MCF 10A (cell line): ENCODE results near the gene HSD3B2. TPM values are rescaled to one million over a fixed set of nuclear protein-coding genes. Genes with fewer than 3 reads are reported as not detected.

Source experiments
- BruUV-seq: library from RNA; stranded (reverse); fragments of 400-500 nt; replicated peaks from 2 replicates; lab custom pipeline; 2021; lab: Mats Ljungman, UMichigan
- CTCF ChIA-PET: fragments of 300-600 bp; sonication (Branson Sonifier 250); formaldehyde crosslinking; extraction: SDS; loops from one replicate; lab custom pipeline; 2021; ENCODE audit warnings: antibody characterized with exemption, inconsistent platforms; lab: Yijun Ruan, JAX
- POLR2A ChIA-PET: fragments of 300-600, 350-650 bp; sonication (Branson Sonifier 250); formaldehyde crosslinking; extraction: SDS; loops from one replicate; lab custom pipeline; 2020; ENCODE audit warnings: antibody characterized with exemption, inconsistent platforms; lab: Yijun Ruan, JAX
- DNase-seq: peaks from one replicate; pipeline ENCODE4 v3.0.0-alpha.2; 2018; ENCODE audit not compliant: unreplicated experiment
- H3K27ac Mint-ChIP-seq: one replicate; pipeline ENCODE4 v1.8.0; 2022; ENCODE audit warnings: mild to moderate bottlenecking, low read depth, mixed read lengths; ENCODE audit not compliant: unreplicated experiment
- H3K27me3 Mint-ChIP-seq: one replicate; pipeline ENCODE4 v1.8.0; 2022; ENCODE audit warnings: mixed read lengths; ENCODE audit not compliant: insufficient read depth, unreplicated experiment
- H3K36me3 Mint-ChIP-seq: one replicate; pipeline ENCODE4 v1.8.0; 2022; ENCODE audit warnings: mild to moderate bottlenecking, moderate library complexity, mixed read lengths; ENCODE audit not compliant: insufficient read depth, unreplicated experiment
- H3K4me1 Mint-ChIP-seq: one replicate; pipeline ENCODE4 v1.8.0; 2022; ENCODE audit warnings: mixed read lengths; ENCODE audit not compliant: insufficient read depth, unreplicated experiment
- H3K4me3 Mint-ChIP-seq: one replicate; pipeline ENCODE4 v1.8.0; 2022; ENCODE audit warnings: mild to moderate bottlenecking, moderate library complexity, mixed read lengths; ENCODE audit not compliant: unreplicated experiment
- H3K9me3 Mint-ChIP-seq: one replicate; pipeline ENCODE4 v1.8.0; 2022; ENCODE audit warnings: mixed read lengths; ENCODE audit not compliant: unreplicated experiment
- CTCF ChIP-seq: fragments of 200-600 bp; IDR thresholded peaks from one replicate; pipeline ENCODE4 v1.8.0; 2022; ENCODE audit warnings: antibody characterized with exemption, mild to moderate bottlenecking; ENCODE audit not compliant: unreplicated experiment
- intact Hi-C: fragments of 100-400 bp; cut with micrococcal nuclease; formaldehyde crosslinking; loops from 2 replicates; pipeline ENCODE4 v1.14.1; 2022
- total RNA-seq: library from RNA; stranded (reverse); gene quantifications from 2 replicates; pipeline ENCODE4 v1.2.3, GENCODE V29; 2022

Gene HSD3B2
- total RNA-seq, 1 experiment from 2014 or later: not detected

DNA sequence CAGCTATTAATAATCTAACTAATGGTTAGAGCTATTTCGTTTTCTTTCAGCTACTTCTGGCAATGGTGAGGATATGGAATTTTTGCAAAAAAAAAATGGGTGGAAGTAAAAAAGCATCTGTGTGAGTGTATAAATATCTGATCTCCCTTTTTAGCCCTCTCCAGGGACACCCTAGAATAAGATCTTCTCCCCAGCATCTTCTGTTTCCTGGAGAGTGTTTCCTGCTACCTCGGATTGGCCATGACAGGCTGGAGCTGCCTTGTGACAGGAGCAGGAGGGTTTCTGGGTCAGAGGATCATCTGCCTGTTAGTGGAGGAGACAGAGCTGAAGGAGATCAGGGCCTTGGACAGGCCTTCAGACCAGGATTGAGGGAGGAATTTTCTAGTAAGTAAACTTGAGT is 23.8 kb downstream of the HSD3B2 start:
- ChIA-PET CTCF (interaction anchor here (0.6 to 1.7 kb wide), 4 partner anchors 37 to 1686 kb away, joined by 3 to 6 read pairs (median 3); no protein-coding TSS in a partner anchor), POLR2A (interaction anchor here (0.8 to 1.1 kb wide), 2 partner anchors 17 to 28 kb away, joined by 3 read pairs; no protein-coding TSS in a partner anchor)
- no peak for TF ChIP-seq CTCF
- no TSS peak for BruUV-seq
- Mint-ChIP-seq H3K9me3 (no peaks in the 10 kb centered on the region), H3K36me3 (no peaks in the 10 kb centered on the region), H3K4me3 (no peak overlapping the region), H3K4me1 (no peaks in the 10 kb centered on the region), H3K27me3 (peaks cover 31% of the 10 kb centered on the region), H3K27ac (no peak overlapping the region)
- intact Hi-C loops: no loop called here
- DNase-seq: no peak

- Mint-ChIP-seq H3K36me3 (no peaks in the 10 kb centered on the region), H3K4me3 (no peak overlapping the region), H3K4me1 (no peaks in the 10 kb centered on the region), H3K27me3 (peaks cover 31% of the 10 kb centered on the region), H3K27ac (no peak overlapping the region), H3K9me3 (no peaks in the 10 kb centered on the region)
- no peak for TF ChIP-seq CTCF
- POLR2A ChIA-PET: no interaction called here
- no peak for DNase-seq
- intact Hi-C loops: no loop called here
- CTCF ChIA-PET: interaction anchor here (0.7 kb wide), 1 partner anchor 222 kb away, joined by 3 read pairs; no protein-coding TSS in a partner anchor
- BruUV-seq: no TSS peak
Measured at GRCh38 chr1:119440721-119441307, 25.9 kb downstream of the HSD3B2 start.

DNA sequence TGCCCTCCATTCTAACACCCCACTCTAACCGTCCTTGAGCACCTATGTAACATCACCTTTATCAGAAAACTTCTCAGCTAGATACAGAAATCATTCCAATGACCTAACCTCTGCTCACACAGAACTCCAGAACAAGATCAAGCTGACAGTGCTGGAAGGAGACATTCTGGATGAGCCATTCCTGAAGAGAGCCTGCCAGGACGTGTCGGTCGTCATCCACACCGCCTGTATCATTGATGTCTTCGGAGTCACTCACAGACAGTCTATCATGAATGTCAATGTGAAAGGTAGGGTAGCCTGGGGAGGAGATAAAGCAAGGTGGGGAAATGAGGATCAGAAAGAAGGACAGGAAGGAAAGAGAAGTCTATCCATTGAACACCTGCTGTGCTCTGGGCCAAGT is 27.8 kb downstream of the HSD3B2 start:
- Mint-ChIP-seq H3K4me1 (no peaks in the 10 kb centered on the region), H3K9me3 (no peaks in the 10 kb centered on the region), H3K27me3 (peaks cover 31% of the 10 kb centered on the region), H3K27ac (no peak overlapping the region), H3K4me3 (no peak overlapping the region), H3K36me3 (no peaks in the 10 kb centered on the region)
- DNase-seq: no peak
- intact Hi-C loops: no loop called here
- no peak for TF ChIP-seq CTCF
- no TSS peak for BruUV-seq
- POLR2A ChIA-PET: no interaction called here
- CTCF ChIA-PET: no interaction called here

DNA sequence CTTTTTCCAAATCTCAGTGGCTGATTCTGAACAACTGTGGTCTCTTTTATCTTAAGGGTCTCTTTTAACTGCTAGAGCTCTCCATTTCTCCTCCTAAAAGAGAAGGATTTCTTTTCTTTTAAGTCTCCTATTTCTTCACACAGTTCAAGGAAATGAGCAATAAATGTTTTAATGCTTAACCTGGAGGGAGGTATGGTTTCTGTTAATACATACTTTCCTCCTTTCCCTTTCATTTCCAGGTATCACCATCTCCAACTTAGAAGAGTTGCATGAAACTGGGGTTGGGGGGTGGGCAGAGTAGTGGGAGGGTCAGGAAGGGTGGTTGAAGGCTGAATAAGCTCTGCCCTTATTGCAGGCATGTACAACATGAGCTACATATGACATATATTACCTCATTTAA is 31.4 kb downstream of the HSD3B2 start:
- CTCF ChIA-PET: interaction anchor here (0.6 to 0.8 kb wide), 2 partner anchors 20 to 40 kb away, joined by 3 to 4 read pairs; no protein-coding TSS in a partner anchor
- intact Hi-C loops: no loop called here
- Mint-ChIP-seq H3K9me3 (no peaks in the 10 kb centered on the region), H3K36me3 (no peaks in the 10 kb centered on the region), H3K27ac (no peak overlapping the region), H3K4me1 (no peaks in the 10 kb centered on the region), H3K4me3 (no peak overlapping the region), H3K27me3 (peaks cover 19% of the 10 kb centered on the region)
- DNase-seq: no peak
- no TSS peak for BruUV-seq
- POLR2A ChIA-PET: no interaction called here
- TF ChIP-seq CTCF: no peak
